GM12878 (cell line): ENCODE data around the gene PRRX1.

ENCODE experiments used
- CTCF ChIP-seq, 3 experiments: IDR thresholded peaks in 2 of 3; conservative IDR thresholded peaks in 1 of 3; 2 replicates each; pipeline ENCODE4 v1.5.1; 2011; ENCODE audit warnings: low read depth in 3 of 3, low read length in 3 of 3, mild to moderate bottlenecking in 3 of 3, control low read depth in 2 of 3, moderate library complexity in 2 of 3, inconsistent platforms in 1 of 3, mixed read lengths in 1 of 3; ENCODE audit not compliant: control insufficient read depth in 2 of 3, insufficient read depth in 1 of 3; ENCODE audit errors: extremely low read depth in 1 of 3
- POLR2AphosphoS5 ChIP-seq: IDR thresholded peaks from 2 replicates; pipeline ENCODE4 v1.6.1; 2011; ENCODE audit warnings: mild to moderate bottlenecking, low read length, inconsistent platforms
- USF1 ChIP-seq: IDR thresholded peaks from 2 replicates; pipeline ENCODE4 v1.6.1; 2011; ENCODE audit warnings: borderline replicate concordance, low read depth, mild to moderate bottlenecking, moderate library complexity, mixed read lengths, low read length; ENCODE audit not compliant: insufficient read depth; ENCODE audit errors: extremely low read length

GRCh38 chr1:170634824-170635410 lies 29.0 kb upstream of the PRRX1 start:
- no peak for TF ChIP-seq POLR2AphosphoS5
- TF ChIP-seq USF1 = no peak
- no peak for TF ChIP-seq CTCF (IDR thresholded peaks at IDR 0.05 in 2 of 3, conservative IDR thresholded peaks at IDR 0.05 in 1 of 3; ENCODE audit: control insufficient read depth in 2 of 3, extremely low read depth in 1 of 3, insufficient read depth in 1 of 3, low read depth in 3 of 3, low read length in 3 of 3)
